HepG2 (cell line): ENCODE data around the gene ZNF211. TPM values are rescaled to one million over a fixed set of nuclear protein-coding genes. Genes with fewer than 3 reads are reported as not detected.

Experiments used
- AHR ChIP-seq: IDR thresholded peaks from 2 replicates; pipeline ENCODE4 v1.6.1; 2018; ENCODE audit warnings: missing genetic modification reagents, missing compliant biosample characterization
- ARNTL ChIP-seq: sonication (generic); formaldehyde crosslinking; IDR thresholded peaks from 2 replicates; pipeline ENCODE4 v1.4.0; 2020; ENCODE audit warnings: mild to moderate bottlenecking, missing genetic modification reagents
- BRCA1 ChIP-seq: sonication (generic); formaldehyde crosslinking; IDR thresholded peaks from 2 replicates; pipeline ENCODE4 v1.4.0; 2020; ENCODE audit warnings: missing genetic modification reagents
- CBX2 ChIP-seq, 2 experiments: fragments of 200-600 bp in 1 of 2; sonication (generic); formaldehyde crosslinking in 1 of 2; IDR thresholded peaks; 2 replicates each; pipeline versions ENCODE4 v1.7.0 to v1.8.1; 2018 to 2022; ENCODE audit warnings: low read depth in 2 of 2, low read length in 1 of 2, mild to moderate bottlenecking in 1 of 2, missing genetic modification reagents in 1 of 2
- ELF1 ChIP-seq: sonication (generic); formaldehyde crosslinking; IDR thresholded peaks from 2 replicates; pipeline ENCODE4 v1.4.0; 2020; ENCODE audit warnings: missing genetic modification reagents
- NBN ChIP-seq: fragments of 450-650 bp; conservative IDR thresholded peaks from 2 replicates; pipeline ENCODE4 v1.6.1; 2017
- PHF21A ChIP-seq: sonication (generic); formaldehyde crosslinking; IDR thresholded peaks from 2 replicates; pipeline ENCODE4 v1.5.0; 2020; ENCODE audit warnings: mild to moderate bottlenecking, missing genetic modification reagents
- RFX1 ChIP-seq: fragments of 450-650 bp; IDR thresholded peaks from 2 replicates; pipeline ENCODE4 v1.6.1; 2017
- SOX6 ChIP-seq, 2 experiments: fragments of 450-650 bp in 1 of 2; sonication (generic) in 1 of 2; formaldehyde crosslinking in 1 of 2; IDR thresholded peaks; 2 replicates each; pipeline versions ENCODE4 v1.4.0 to v1.6.1; 2017 to 2020; ENCODE audit warnings: antibody characterized with exemption in 1 of 2, mild to moderate bottlenecking in 1 of 2, missing genetic modification reagents in 1 of 2
- THYN1 ChIP-seq: sonication (generic); formaldehyde crosslinking; IDR thresholded peaks from 2 replicates; pipeline ENCODE4 v1.8.1; 2023; ENCODE audit warnings: low read depth, mild to moderate bottlenecking, moderate library complexity, missing genetic modification reagents, borderline replicate concordance
- XBP1 ChIP-seq: sonication (generic); formaldehyde crosslinking; IDR thresholded peaks from 2 replicates; pipeline ENCODE4 v1.5.0; 2020; ENCODE audit warnings: missing genetic modification reagents
- ZFP41 ChIP-seq: sonication (generic); formaldehyde crosslinking; IDR thresholded peaks from 2 replicates; pipeline ENCODE4 v1.4.0; 2020; ENCODE audit warnings: mild to moderate bottlenecking, missing genetic modification reagents, borderline replicate concordance
- ZNF264 ChIP-seq: sonication (generic); formaldehyde crosslinking; IDR thresholded peaks from 2 replicates; pipeline ENCODE4 v1.4.0; 2020; ENCODE audit warnings: missing genetic modification reagents
- ZNF567 ChIP-seq: sonication (generic); formaldehyde crosslinking; IDR thresholded peaks from 2 replicates; pipeline ENCODE4 v1.8.1; 2023; ENCODE audit warnings: mild to moderate bottlenecking, missing genetic modification reagents, borderline replicate concordance
- ZNF607 ChIP-seq: sonication (generic); formaldehyde crosslinking; IDR thresholded peaks from 2 replicates; pipeline ENCODE4 v1.5.1; 2020; ENCODE audit warnings: missing genetic modification reagents, mild to moderate bottlenecking, borderline replicate concordance
- polyA plus RNA-seq, 8 experiments: library from polyadenylated mRNA; depleted of rRNA in 3 of 8; stranded (reverse) in 7 of 8; unstranded in 1 of 8; fragments of >200 nt; fragmentation: Illumina TruSeq in 4 of 8; extraction: Trizol in 4 of 8; gene quantifications; 2 replicates each; pipeline versions ENCODE4 v1.2.1 to v1.2.3, GENCODE V29; 2011 to 2016; ENCODE audit warnings: low read depth in 4 of 8, missing spikeins in 1 of 8, mixed read lengths in 1 of 8; ENCODE audit not compliant: insufficient read depth in 1 of 8
- total RNA-seq, 5 experiments: library from RNA; depleted of rRNA; stranded (reverse); fragments of >200 nt; fragmentation: Illumina TruSeq; extraction: Trizol; gene quantifications; 2 replicates each; pipeline ENCODE4 v1.2.3, GENCODE V29; 2016; ENCODE audit warnings: low read depth in 1 of 5
- TF ChIP-seq, protein P1 (sequence below): IDR thresholded peaks from 2 replicates; pipeline ENCODE4 v1.6.1; 2012; ENCODE audit warnings: low read depth, low read length, improper control_type of control experiment
- TF ChIP-seq, protein P2 (sequence below): IDR thresholded peaks from 2 replicates; pipeline ENCODE4 v1.6.1; 2016; ENCODE audit warnings: low read depth
- TF ChIP-seq, protein P3 (sequence below): sonication (generic); formaldehyde crosslinking; IDR thresholded peaks from 2 replicates; pipeline ENCODE4 v1.4.0; 2020; ENCODE audit warnings: mild to moderate bottlenecking, low read depth, missing genetic modification reagents
- TF ChIP-seq, protein P4 (sequence below): IDR thresholded peaks from 2 replicates; pipeline ENCODE4 v1.6.1; 2016; ENCODE audit warnings: missing compliant biosample characterization, missing genetic modification reagents, borderline replicate concordance
- TF ChIP-seq, protein P5 (sequence below): IDR thresholded peaks from 2 replicates; pipeline ENCODE4 v1.6.1; 2012; ENCODE audit warnings: low read length, improper control_type of control experiment

The ZNF211 gene
- total and polyA plus RNA-seq, 2 of the 13 experiments (the other 11 are each of a cell fraction or from before 2014, with no cell fraction given), result 9.9 to 11.2 TPM

DNA sequence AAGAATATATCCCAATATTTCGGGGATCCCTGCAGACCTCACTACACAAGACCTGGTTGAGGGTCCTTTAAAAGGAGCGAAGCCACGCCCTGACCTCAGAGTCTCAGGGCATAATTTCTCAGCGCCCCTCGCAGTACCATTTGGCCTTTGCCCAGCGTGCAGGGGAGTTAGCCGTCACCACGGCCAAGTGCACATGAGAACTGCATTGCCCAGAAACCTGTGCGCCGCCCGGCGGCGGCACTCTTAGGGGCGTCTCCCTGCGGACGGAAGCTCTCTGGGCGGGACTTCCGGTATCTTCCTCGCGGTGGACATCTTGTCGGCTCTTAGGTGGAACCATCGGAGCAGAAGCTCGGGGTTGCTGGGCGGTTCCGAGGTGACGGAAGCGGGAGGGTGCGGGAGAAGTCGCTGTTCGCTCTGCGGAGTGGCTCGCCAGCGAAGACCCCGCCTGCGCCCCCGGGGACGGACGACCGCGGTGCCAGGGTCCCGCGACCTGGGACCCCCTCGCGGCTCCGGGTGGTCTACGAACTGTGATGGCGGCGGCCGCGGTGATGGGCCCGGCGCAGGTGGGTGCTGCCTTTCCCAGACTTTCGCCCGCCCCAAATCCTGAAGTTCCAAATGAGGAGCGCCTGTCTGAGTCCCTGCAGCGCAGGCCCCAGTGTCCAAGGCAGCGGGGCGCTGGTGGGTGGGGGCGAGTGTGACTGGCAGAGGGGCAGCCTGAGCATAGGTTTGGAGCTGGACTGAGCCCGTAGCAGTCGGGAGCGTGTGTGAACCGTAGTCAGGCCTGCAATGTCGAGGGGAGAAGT, 18.8 kb upstream of the ZNF211 start, which contains the start of gene ZNF134 (continued):
- TF ChIP-seq, protein P1, sequence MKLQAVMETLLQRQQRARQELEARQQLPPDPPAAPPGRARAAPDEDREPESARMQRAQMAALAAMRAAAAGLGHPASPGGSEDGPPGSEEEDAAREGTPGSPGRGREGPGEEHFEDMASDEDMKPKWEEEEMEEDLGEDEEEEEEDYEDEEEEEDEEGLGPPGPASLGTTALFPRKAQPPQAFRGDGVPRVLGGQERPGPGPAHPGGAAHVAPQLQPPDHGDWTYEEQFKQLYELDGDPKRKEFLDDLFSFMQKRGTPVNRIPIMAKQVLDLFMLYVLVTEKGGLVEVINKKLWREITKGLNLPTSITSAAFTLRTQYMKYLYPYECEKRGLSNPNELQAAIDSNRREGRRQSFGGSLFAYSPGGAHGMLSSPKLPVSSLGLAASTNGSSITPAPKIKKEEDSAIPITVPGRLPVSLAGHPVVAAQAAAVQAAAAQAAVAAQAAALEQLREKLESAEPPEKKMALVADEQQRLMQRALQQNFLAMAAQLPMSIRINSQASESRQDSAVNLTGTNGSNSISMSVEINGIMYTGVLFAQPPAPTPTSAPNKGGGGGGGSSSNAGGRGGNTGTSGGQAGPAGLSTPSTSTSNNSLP, result no peak
- TF ChIP-seq BRCA1 (no peak), SOX6 (IDR thresholded peaks at IDR 0.05) (no peak), SOX6 (CRISPR knock-in tag; IDR thresholded peaks at IDR 0.05) (peak; percentile 47; the same call in 1 of the 2 replicates), XBP1 (no peak), CBX2 (IDR thresholded peaks at IDR 0.05; ENCODE audit: low read depth, low read length) (no peak), CBX2 (CRISPR knock-in tag; IDR thresholded peaks at IDR 0.05; ENCODE audit: low read depth) (no peak), RFX1 (no peak), ZNF567 (no peak), PHF21A (CRISPR knock-in tag) (no peak), THYN1 (CRISPR knock-in tag) (no peak), ZNF607 (CRISPR knock-in tag) (no peak), ZFP41 (CRISPR knock-in tag) (no peak), NBN (no peak), ZNF264 (0 out of 2 replicates have a peak, but pooled peaks have one; percentile 33), AHR (CRISPR knock-in tag) (0 out of 2 replicates have a peak, but pooled peaks have one; percentile 23), ELF1 (peak; percentile 82), ARNTL (CRISPR knock-in tag) (0 out of 2 replicates have a peak, but pooled peaks have one; percentile 24)
- TF ChIP-seq, protein P2, sequence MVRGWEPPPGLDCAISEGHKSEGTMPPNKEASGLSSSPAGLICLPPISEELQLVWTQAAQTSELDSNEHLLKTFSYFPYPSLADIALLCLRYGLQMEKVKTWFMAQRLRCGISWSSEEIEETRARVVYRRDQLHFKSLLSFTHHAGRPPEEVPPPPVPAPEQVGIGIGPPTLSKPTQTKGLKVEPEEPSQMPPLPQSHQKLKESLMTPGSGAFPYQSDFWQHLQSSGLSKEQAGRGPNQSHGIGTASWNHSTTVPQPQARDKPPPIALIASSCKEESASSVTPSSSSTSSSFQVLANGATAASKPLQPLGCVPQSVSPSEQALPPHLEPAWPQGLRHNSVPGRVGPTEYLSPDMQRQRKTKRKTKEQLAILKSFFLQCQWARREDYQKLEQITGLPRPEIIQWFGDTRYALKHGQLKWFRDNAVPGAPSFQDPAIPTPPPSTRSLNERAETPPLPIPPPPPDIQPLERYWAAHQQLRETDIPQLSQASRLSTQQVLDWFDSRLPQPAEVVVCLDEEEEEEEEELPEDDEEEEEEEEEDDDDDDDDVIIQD (CRISPR knock-in tag), result 0 out of 2 replicates have a peak, but pooled peaks have one; percentile 48
- TF ChIP-seq, protein P3, sequence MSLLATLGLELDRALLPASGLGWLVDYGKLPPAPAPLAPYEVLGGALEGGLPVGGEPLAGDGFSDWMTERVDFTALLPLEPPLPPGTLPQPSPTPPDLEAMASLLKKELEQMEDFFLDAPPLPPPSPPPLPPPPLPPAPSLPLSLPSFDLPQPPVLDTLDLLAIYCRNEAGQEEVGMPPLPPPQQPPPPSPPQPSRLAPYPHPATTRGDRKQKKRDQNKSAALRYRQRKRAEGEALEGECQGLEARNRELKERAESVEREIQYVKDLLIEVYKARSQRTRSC (CRISPR knock-in tag), result no peak
- TF ChIP-seq, protein P4, sequence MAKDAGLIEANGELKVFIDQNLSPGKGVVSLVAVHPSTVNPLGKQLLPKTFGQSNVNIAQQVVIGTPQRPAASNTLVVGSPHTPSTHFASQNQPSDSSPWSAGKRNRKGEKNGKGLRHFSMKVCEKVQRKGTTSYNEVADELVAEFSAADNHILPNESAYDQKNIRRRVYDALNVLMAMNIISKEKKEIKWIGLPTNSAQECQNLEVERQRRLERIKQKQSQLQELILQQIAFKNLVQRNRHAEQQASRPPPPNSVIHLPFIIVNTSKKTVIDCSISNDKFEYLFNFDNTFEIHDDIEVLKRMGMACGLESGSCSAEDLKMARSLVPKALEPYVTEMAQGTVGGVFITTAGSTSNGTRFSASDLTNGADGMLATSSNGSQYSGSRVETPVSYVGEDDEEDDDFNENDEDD (CRISPR knock-in tag), result peak; percentile 28; the same call in 1 of the 2 replicates
- TF ChIP-seq, protein P5, sequence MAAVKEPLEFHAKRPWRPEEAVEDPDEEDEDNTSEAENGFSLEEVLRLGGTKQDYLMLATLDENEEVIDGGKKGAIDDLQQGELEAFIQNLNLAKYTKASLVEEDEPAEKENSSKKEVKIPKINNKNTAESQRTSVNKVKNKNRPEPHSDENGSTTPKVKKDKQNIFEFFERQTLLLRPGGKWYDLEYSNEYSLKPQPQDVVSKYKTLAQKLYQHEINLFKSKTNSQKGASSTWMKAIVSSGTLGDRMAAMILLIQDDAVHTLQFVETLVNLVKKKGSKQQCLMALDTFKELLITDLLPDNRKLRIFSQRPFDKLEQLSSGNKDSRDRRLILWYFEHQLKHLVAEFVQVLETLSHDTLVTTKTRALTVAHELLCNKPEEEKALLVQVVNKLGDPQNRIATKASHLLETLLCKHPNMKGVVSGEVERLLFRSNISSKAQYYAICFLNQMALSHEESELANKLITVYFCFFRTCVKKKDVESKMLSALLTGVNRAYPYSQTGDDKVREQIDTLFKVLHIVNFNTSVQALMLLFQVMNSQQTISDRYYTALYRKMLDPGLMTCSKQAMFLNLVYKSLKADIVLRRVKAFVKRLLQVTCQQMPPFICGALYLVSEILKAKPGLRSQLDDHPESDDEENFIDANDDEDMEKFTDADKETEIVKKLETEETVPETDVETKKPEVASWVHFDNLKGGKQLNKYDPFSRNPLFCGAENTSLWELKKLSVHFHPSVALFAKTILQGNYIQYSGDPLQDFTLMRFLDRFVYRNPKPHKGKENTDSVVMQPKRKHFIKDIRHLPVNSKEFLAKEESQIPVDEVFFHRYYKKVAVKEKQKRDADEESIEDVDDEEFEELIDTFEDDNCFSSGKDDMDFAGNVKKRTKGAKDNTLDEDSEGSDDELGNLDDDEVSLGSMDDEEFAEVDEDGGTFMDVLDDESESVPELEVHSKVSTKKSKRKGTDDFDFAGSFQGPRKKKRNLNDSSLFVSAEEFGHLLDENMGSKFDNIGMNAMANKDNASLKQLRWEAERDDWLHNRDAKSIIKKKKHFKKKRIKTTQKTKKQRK, result no peak
